ENCODE measurements around the gene TMC7.

Gene TMC7

GRCh38 chr16:19067349-19068236 is 83.9 kb downstream of the TMC7 start, which contains the start of gene COQ7:
TSS of gene COQ7 (plus strand) at chr16:19067614. CDS start at chr16:19067665, 51 bp downstream.
- peak within 1 kb of the TSS; percentile 75 for H3K4me3 ChIP-seq (ENCODE audit: insufficient read depth, low read depth, low read length, poor library complexity, severe bottlenecking)
- no peaks in the 10 kb centered on the region for H3K9me3 ChIP-seq (ENCODE audit: control insufficient read depth, low read length)
- no peaks in the 10 kb centered on the region for H3K36me3 ChIP-seq (ENCODE audit: control insufficient read depth, insufficient read depth, low read length)
- no peaks in the 10 kb centered on the region for H3K27me3 ChIP-seq (replicated peaks; ENCODE audit: control insufficient read depth, insufficient read depth, low read length, poor library complexity, severe bottlenecking)
- peak within 1 kb of the TSS; percentile 100 for H3K27ac ChIP-seq (ENCODE audit: insufficient read depth, low read length, poor library complexity, severe bottlenecking)
- peaks cover 4% of the 10 kb centered on the region for H3K4me1 ChIP-seq (ENCODE audit: control insufficient read depth, insufficient read depth, low read length, poor library complexity, severe bottlenecking)
- peak; percentile 97 to 98 (median 97) for DNase-seq

GRCh38 chr16:19068237-19068815 is 84.6 kb downstream of the TMC7 start:
- Histone ChIP-seq H3K36me3 (ENCODE audit: control insufficient read depth, insufficient read depth, low read length) (no peaks in the 10 kb centered on the region), H3K27me3 (replicated peaks; ENCODE audit: control insufficient read depth, insufficient read depth, low read length, poor library complexity, severe bottlenecking) (no peaks in the 10 kb centered on the region), H3K4me1 (ENCODE audit: control insufficient read depth, insufficient read depth, low read length, poor library complexity, severe bottlenecking) (peaks cover 4% of the 10 kb centered on the region), H3K9me3 (ENCODE audit: control insufficient read depth, low read length) (no peaks in the 10 kb centered on the region), H3K4me3 (ENCODE audit: insufficient read depth, low read depth, low read length, poor library complexity, severe bottlenecking) (peak overlapping the region; percentile 75), H3K27ac (ENCODE audit: insufficient read depth, low read length, poor library complexity, severe bottlenecking) (peak overlapping the region; percentile 100)
- no peak for DNase-seq

- Histone ChIP-seq H3K27me3 (replicated peaks; ENCODE audit: control insufficient read depth, insufficient read depth, low read length, poor library complexity, severe bottlenecking) (no peaks in the 10 kb centered on the region), H3K4me3 (ENCODE audit: insufficient read depth, low read depth, low read length, poor library complexity, severe bottlenecking) (no peak overlapping the region), H3K27ac (ENCODE audit: insufficient read depth, low read length, poor library complexity, severe bottlenecking) (no peak overlapping the region), H3K9me3 (ENCODE audit: control insufficient read depth, low read length) (no peaks in the 10 kb centered on the region), H3K4me1 (ENCODE audit: control insufficient read depth, insufficient read depth, low read length, poor library complexity, severe bottlenecking) (peaks cover 1% of the 10 kb centered on the region), H3K36me3 (ENCODE audit: control insufficient read depth, insufficient read depth, low read length) (peaks cover 5% of the 10 kb centered on the region)
- DNase-seq, result peak; percentile 6 to 35 (median 19)
These were observed 88.4 kb downstream of the TMC7 start for GRCh38 chr16:19071811-19072777.

GRCh38 chr16:19073344-19073743 is 89.6 kb downstream of the TMC7 start:
- Histone ChIP-seq H3K4me3 (ENCODE audit: insufficient read depth, low read depth, low read length, poor library complexity, severe bottlenecking) (no peak overlapping the region), H3K27ac (ENCODE audit: insufficient read depth, low read length, poor library complexity, severe bottlenecking) (no peak overlapping the region), H3K27me3 (replicated peaks; ENCODE audit: control insufficient read depth, insufficient read depth, low read length, poor library complexity, severe bottlenecking) (no peaks in the 10 kb centered on the region), H3K4me1 (ENCODE audit: control insufficient read depth, insufficient read depth, low read length, poor library complexity, severe bottlenecking) (no peaks in the 10 kb centered on the region), H3K36me3 (ENCODE audit: control insufficient read depth, insufficient read depth, low read length) (peaks cover 5% of the 10 kb centered on the region), H3K9me3 (ENCODE audit: control insufficient read depth, low read length) (no peaks in the 10 kb centered on the region)
- no peak for DNase-seq

GRCh38 chr16:19073863-19074262 is 90.1 kb downstream of the TMC7 start:
- Histone ChIP-seq H3K27me3 (replicated peaks; ENCODE audit: control insufficient read depth, insufficient read depth, low read length, poor library complexity, severe bottlenecking) (no peaks in the 10 kb centered on the region), H3K4me3 (ENCODE audit: insufficient read depth, low read depth, low read length, poor library complexity, severe bottlenecking) (no peak overlapping the region), H3K4me1 (ENCODE audit: control insufficient read depth, insufficient read depth, low read length, poor library complexity, severe bottlenecking) (no peaks in the 10 kb centered on the region), H3K9me3 (ENCODE audit: control insufficient read depth, low read length) (no peaks in the 10 kb centered on the region), H3K27ac (ENCODE audit: insufficient read depth, low read length, poor library complexity, severe bottlenecking) (no peak overlapping the region), H3K36me3 (ENCODE audit: control insufficient read depth, insufficient read depth, low read length) (peaks cover 5% of the 10 kb centered on the region)
- no peak for DNase-seq

GRCh38 chr16:19075511-19075910 is 91.8 kb downstream of the TMC7 start:
- H3K27me3 ChIP-seq (replicated peaks; ENCODE audit: control insufficient read depth, insufficient read depth, low read length, poor library complexity, severe bottlenecking), result no peaks in the 10 kb centered on the region
- no peak overlapping the region for H3K27ac ChIP-seq (ENCODE audit: insufficient read depth, low read length, poor library complexity, severe bottlenecking)
- H3K36me3 ChIP-seq (ENCODE audit: control insufficient read depth, insufficient read depth, low read length), result peaks cover 5% of the 10 kb centered on the region

GRCh38 chr16:19077879-19078278 is 94.1 kb downstream of the TMC7 start:
- Histone ChIP-seq H3K27me3 (replicated peaks; ENCODE audit: control insufficient read depth, insufficient read depth, low read length, poor library complexity, severe bottlenecking) (no peaks in the 10 kb centered on the region), H3K27ac (ENCODE audit: insufficient read depth, low read length, poor library complexity, severe bottlenecking) (no peak overlapping the region), H3K36me3 (ENCODE audit: control insufficient read depth, insufficient read depth, low read length) (peaks cover 5% of the 10 kb centered on the region), H3K9me3 (ENCODE audit: control insufficient read depth, low read length) (no peaks in the 10 kb centered on the region), H3K4me3 (ENCODE audit: insufficient read depth, low read depth, low read length, poor library complexity, severe bottlenecking) (no peak overlapping the region), H3K4me1 (ENCODE audit: control insufficient read depth, insufficient read depth, low read length, poor library complexity, severe bottlenecking) (no peaks in the 10 kb centered on the region)
- no peak for DNase-seq

More at GRCh38 chr16:19075511-19075910, 91.8 kb downstream of the TMC7 start:
- no peaks in the 10 kb centered on the region for H3K4me1 ChIP-seq (ENCODE audit: control insufficient read depth, insufficient read depth, low read length, poor library complexity, severe bottlenecking)
- no peak overlapping the region for H3K4me3 ChIP-seq (ENCODE audit: insufficient read depth, low read depth, low read length, poor library complexity, severe bottlenecking)
- DNase-seq, result no peak
- no peaks in the 10 kb centered on the region for H3K9me3 ChIP-seq (ENCODE audit: control insufficient read depth, low read length)

- Histone ChIP-seq H3K27ac (ENCODE audit: insufficient read depth, low read length, poor library complexity, severe bottlenecking) (no peak overlapping the region), H3K9me3 (ENCODE audit: control insufficient read depth, low read length) (no peaks in the 10 kb centered on the region), H3K4me1 (ENCODE audit: control insufficient read depth, insufficient read depth, low read length, poor library complexity, severe bottlenecking) (peaks cover 4% of the 10 kb centered on the region), H3K36me3 (ENCODE audit: control insufficient read depth, insufficient read depth, low read length) (no peaks in the 10 kb centered on the region), H3K27me3 (replicated peaks; ENCODE audit: control insufficient read depth, insufficient read depth, low read length, poor library complexity, severe bottlenecking) (peaks cover 5% of the 10 kb centered on the region), H3K4me3 (ENCODE audit: insufficient read depth, low read depth, low read length, poor library complexity, severe bottlenecking) (no peak overlapping the region)
- DNase-seq, result no peak
These were observed 99.9 kb downstream of the TMC7 start for GRCh38 chr16:19083670-19084069.

- H3K4me3 ChIP-seq (ENCODE audit: insufficient read depth, low read depth, low read length, poor library complexity, severe bottlenecking), result no peak overlapping the region
- H3K9me3 ChIP-seq (ENCODE audit: control insufficient read depth, low read length), result no peaks in the 10 kb centered on the region
- peaks cover 5% of the 10 kb centered on the region for H3K27me3 ChIP-seq (replicated peaks; ENCODE audit: control insufficient read depth, insufficient read depth, low read length, poor library complexity, severe bottlenecking)
- no peak for DNase-seq
- H3K27ac ChIP-seq (ENCODE audit: insufficient read depth, low read length, poor library complexity, severe bottlenecking), result no peak overlapping the region
- no peaks in the 10 kb centered on the region for H3K36me3 ChIP-seq (ENCODE audit: control insufficient read depth, insufficient read depth, low read length)
- peaks cover 4% of the 10 kb centered on the region for H3K4me1 ChIP-seq (ENCODE audit: control insufficient read depth, insufficient read depth, low read length, poor library complexity, severe bottlenecking)
These were observed 100.4 kb downstream of the TMC7 start for GRCh38 chr16:19084139-19084538.

Measured in effector memory CD4-positive, alpha-beta T cell (primary cell).